HG03159 (cell line): ENCODE data around the gene SLC8A2.

Source experiments
- ATAC-seq: cut with Tn5 transposase; IDR thresholded peaks from one replicate; pipeline ENCODE4 v1.9.1; 2021; ENCODE audit warnings: mild to moderate bottlenecking, moderate library complexity; ENCODE audit not compliant: unreplicated experiment

Gene SLC8A2

GRCh38 chr19:47505506-47505905 lies 33.8 kb upstream of the SLC8A2 start:
- no peak for ATAC-seq

DNA sequence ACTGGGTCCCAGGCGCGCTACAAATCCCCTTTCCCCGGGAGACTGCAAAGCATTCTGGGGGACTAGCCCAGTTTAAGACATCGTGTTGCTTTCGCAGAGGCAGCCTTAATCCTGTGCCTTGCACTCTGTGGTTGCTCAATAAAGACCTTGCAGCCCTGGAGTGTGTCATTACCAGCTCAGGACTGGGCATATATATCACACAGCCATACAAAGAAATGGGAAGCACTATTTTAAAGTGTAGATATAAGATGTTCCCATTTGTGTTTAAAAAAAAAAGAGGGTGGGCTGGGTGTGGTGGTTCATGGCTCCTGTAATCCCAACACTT lies 32.1 kb upstream of the SLC8A2 start:
- ATAC-seq, result no peak

DNA sequence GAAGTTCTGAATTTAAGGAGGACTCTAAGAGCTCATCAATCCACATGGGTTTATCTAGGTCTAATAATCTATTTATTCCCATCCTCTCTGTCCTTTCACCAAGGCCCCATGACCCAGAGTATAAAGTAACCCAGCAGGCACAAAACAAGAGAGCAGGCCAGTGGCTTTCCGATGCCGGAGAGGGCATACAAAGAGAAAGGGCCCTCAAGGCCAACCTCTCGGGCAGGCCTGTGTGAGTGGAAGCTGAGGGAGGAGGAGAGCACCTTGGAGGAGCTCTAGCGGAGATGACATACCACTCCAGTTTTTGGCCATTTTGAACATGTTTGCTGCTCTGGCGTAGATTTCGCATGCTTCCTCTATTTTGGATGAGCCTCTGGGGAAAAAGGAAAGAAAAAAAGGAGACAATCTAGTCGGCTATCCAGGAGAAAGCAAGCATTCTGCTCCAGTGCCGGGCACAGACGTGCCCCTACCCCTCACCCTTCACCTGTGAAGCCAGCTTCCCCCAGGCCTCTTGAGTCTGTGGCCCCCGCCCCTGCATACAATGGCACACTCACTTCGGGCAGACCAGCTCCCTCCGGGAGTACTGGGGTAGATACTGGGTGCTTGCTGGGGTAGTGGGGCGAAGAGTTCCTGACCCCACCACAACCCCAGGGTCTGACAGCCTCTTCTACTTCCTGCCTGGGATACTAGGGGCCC lies 31.6 kb upstream of the SLC8A2 start:
- no peak for ATAC-seq

DNA sequence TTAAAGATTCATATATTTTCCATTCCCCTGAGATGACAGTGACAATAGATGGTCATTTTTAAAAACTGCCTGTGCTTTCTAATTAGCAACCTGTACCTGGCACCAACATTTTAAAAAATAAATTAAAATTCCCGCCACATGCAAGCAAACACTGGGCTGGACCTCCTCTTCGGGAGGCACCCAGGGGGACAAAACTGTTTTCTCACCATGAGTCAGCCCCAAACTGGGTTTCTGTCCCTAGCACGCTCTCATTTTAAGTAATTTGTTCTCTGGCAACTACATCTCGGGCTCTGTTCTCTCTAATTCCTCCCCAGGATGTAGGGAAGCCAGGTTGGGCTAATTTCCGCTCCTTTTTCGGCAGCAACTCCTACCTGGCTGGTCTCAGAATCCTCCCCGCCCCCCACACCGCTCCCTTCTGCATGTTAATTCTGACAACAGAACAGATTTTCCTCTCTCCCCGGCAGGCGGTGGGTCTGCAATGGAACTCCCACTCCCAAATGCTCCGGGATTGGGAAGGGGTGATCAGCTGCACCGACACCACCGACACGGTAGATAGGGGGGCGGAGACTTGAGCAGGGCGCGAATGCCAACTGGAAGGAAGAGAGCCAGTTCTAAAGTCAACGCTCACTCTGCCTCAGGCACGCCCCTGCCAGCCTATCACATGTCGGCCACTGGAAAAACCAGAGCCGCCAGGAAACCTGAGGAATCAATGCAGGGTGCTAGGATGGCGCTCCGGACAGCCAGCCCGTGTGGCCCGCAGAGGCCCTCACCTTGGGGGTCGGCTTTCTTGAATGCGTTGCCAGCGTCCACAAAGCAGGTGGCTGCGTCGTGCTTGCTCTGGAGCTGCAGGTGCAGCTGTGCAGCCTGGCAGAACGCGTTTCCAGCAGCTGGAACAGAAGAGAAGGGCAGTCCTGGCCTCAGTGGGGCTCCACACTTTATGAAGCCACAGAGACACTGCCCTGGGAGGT lies 28.5 kb upstream of the SLC8A2 start:
- no peak for ATAC-seq

GRCh38 chr19:47499371-47499770 lies 27.7 kb upstream of the SLC8A2 start:
- no peak for ATAC-seq

DNA sequence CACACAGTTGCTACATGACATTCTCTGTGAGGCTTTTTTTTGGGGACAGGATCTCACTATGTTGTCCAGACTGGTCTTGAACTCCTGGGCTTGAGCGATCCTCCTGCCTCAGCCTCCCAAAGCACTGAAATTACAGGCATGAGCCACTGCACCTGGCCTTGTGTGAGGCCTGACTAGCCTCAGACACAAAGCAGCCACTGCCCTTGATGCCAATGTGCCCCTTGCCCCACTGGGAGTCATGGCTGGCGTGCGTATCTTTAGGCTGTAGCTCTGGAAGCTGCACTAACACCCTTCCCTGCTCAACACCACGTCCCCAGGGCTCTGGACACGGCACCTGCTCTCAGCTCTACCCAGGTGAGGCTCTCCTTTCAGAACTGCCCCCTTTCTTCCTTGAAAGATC lies 26.9 kb upstream of the SLC8A2 start:
- ATAC-seq, result no peak

DNA sequence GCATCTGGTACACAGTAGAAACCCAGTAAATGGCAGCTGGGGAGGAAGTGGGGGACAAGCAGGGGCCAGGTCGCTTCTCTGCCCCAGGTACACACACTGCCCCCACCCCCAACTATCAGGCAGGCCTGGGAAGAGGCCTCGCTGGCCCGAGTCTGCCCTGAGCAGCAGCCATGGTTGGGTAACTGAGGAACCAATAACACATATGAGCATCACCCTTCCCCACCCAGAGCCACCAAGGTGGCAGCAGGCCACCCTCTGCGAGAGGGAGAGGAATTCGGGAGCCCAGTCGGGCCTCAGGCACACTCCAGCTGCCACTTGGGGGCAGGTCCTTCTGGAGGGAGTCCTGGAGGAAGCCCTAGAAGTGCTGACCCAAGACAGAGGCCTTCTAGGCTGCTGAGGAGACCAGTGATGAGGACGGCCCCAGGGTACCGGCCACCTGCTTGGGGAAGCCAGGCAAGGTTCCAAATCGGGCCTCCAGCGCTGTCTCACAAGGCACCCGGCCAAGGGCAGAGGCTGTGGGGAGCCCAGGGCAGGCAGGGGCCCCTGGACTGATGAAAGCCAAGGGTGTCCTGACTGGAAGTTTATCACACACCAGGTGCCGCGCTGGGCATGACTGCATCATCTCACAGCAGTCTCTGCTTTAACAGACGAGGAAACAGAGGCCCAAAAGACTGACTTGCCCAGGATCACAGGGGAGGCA lies 26.3 kb upstream of the SLC8A2 start:
- no peak for ATAC-seq

DNA sequence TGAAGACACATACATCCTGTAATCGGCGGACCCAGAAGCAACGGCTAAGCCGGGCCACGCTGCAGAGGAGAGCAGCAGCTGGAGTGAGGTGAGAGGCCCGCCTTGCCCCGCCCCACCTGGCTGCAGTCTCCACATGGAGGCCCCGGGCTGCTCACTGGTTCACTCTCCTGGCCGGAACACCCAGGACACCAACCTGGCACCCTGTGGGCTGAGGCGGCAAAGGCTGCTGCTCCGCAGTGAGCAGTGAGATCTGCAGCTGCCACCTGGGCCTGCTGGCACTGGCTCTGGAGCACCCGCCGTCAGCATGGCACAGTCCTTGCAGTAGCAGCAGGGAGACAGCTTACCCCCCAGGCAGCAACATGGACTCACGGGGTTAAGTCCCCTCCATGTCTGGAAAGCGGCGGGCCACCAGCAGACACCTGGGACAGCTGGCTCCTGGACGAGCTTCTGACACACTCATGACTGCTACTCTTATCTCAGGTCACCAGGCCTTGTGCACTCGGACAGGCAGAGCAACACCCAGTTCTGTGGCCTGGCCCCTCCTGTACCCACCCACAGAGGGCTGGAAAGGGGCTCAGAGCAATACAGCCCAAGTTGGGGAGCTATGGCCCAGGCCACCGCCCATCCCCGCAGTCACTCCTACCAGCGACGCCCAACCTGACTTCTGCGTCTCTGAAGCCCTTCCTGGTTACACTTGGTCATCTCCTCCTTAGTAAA lies 25.5 kb upstream of the SLC8A2 start:
- ATAC-seq, result no peak

DNA sequence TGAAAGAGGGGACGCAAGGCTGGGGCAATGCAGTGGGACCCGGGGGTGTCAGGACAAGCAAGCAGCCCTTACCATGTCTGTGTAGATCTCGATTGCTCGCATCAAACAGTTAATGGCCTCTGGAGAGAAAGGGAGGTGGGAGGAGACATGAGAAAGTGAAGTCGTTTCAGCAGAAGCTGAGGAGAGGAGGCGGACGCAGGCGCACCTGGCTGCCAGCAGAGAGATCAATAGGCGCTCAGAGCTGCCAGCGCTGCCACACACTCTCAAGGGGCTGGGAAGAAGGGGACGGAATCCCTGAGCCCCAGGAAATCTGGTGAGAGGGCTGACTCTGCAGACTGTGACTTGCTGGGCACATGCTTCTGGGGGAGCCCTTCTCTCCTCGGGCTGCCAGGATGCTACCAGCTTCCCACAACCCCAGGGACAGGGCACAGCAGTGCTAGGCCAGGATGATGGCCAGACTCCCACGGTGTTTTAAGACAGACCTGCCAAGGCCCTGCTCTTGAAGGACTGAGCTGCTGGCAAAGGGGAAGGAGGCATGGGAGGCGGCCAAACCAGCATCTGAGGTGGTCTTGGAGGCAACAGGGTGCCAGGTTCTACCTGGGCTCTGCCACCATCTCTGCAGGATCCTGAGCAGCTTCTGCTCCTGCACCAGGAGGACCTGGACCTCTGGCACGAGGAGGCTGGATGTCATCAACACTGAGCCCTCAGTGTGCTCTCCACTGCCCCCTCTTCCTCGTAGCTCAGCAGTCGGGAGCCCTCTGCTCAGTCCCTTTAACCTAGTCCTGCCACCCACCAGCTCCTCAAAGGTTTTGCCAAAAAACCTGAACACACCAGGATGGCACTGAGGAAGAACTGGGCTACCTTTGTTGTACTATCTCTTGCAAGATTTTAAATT lies 24.0 kb upstream of the SLC8A2 start:
- ATAC-seq, result no peak

- ATAC-seq, result no peak
Observed at GRCh38 chr19:47494729-47495128, 23.0 kb upstream of the SLC8A2 start.

- ATAC-seq, result no peak
Observed at GRCh38 chr19:47494211-47494547, 22.5 kb upstream of the SLC8A2 start.

GRCh38 chr19:47493378-47494210 lies 21.9 kb upstream of the SLC8A2 start:
- ATAC-seq, result no peak

DNA sequence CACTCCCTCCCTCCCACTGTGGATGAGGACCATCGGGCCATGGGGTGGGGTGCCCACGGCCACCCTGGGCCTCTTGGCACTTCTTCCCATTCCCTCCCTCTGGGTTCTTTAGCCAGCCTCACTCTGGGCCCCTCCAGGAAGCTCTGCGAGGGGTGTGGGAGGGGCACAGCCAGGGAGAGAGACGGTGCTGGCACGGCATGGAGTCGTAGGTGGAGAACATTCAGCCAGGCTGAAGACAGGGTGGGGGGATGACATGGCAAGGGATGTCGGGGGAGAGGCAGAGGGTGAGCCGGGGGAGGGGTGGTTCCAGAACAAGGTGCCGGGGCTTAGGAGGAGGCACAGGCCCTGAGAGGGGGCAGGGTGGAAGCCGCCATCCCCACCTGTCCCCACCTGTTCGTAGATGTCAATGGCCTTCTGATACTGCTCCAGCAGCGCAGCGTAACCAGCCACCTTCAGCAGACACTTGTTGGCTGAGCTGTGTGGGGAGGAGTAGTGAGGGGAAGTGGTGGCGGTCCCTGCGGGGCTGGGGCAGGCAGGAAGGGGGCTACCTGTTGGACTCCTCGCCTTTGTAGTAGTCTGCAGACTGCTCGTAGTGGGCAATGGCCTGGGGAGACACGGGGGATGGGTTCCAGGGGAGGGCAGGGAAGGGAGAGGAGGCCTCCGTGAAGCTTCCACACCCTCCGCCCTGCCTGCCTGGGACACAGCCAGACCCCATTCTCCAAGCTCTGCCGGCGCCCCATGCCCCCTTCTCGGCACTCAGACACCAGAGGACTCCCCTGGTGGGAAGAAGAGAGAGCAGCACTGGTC lies 21.1 kb upstream of the SLC8A2 start:
- no peak for ATAC-seq

DNA sequence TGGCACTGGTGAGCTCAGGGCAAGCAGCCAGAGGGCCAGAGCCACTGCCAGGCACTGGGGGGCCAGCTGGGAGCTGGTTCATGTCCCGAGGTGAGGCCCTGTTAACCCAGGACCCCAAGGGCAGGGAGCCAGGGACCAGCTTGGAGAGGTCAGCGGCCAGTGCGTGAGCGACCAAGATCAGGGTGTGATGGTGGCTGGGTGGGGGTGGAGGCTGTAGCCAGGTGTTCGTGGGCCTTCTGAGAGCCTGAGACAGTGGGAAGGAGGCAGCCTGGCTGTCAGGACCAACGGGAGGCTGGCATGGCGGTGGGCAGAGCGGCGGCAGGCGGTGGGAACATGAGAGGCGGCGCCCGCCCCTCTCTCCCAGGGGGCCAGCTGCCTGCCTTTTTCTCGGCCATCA lies 20.4 kb upstream of the SLC8A2 start:
- ATAC-seq, result no peak

GRCh38 chr19:47491358-47492136 lies 19.9 kb upstream of the SLC8A2 start:
- ATAC-seq, result no peak

DNA sequence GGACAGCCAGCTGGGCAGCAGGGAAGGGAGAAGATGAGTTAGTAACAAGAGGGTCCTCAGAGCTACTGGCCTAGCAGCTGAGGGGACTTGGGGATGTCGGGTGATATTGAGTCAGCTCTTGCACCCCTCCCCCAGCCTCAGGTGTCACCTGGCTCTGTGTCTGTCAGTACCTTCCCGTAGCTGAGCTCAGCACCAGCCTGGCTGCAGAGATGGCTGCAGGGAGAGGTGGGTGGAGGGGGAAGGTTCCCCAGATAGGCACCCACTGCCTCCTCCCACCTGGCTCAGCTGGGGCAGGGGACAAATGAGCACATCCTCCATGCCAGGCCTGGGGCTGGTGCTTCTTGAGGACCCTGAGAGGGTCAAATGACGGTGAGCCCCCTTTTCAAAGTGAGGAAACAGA lies 19.2 kb upstream of the SLC8A2 start:
- no peak for ATAC-seq

- no peak for ATAC-seq
Observed at GRCh38 chr19:47490031-47490430, 18.3 kb upstream of the SLC8A2 start.
